Skeletal muscle tissue (tissue), 4 donors: ENCODE data around the gene PIGU. TPM values are rescaled to one million over a fixed set of nuclear protein-coding genes. Genes with fewer than 3 reads are reported as not detected.

Experiments
- H3K27ac ChIP-seq: one replicate; pipeline ENCODE4 v1.7.0; 2013; ENCODE audit warnings: mild to moderate bottlenecking, low read depth, low read length, inconsistent platforms
- H3K27me3 ChIP-seq, 3 donors: one replicate each; pipeline ENCODE4 v1.7.0; 2013; ENCODE audit warnings: low read length in 3 of 3; ENCODE audit not compliant: control insufficient read depth in 3 of 3, insufficient read depth in 3 of 3
- H3K36me3 ChIP-seq, 3 donors: one replicate each; pipeline ENCODE4 v1.7.0; 2013; ENCODE audit warnings: low read length in 3 of 3; ENCODE audit not compliant: control insufficient read depth in 3 of 3, insufficient read depth in 3 of 3
- H3K4me1 ChIP-seq, 3 donors: one replicate each; pipeline ENCODE4 v1.7.0; 2013; ENCODE audit warnings: low read length in 3 of 3, mild to moderate bottlenecking in 3 of 3; ENCODE audit not compliant: control insufficient read depth in 3 of 3, insufficient read depth in 3 of 3
- H3K4me3 ChIP-seq, 3 donors: one replicate each; pipeline ENCODE4 v1.7.0; 2013; ENCODE audit warnings: low read length in 3 of 3
- H3K9ac ChIP-seq, 3 donors: one replicate each; pipeline ENCODE4 v1.7.0; 2013; ENCODE audit warnings: low read length in 3 of 3, mild to moderate bottlenecking in 3 of 3, moderate library complexity in 2 of 3, low read depth in 1 of 3
- H3K9me3 ChIP-seq, 3 donors: one replicate each; pipeline ENCODE4 v1.7.0; 2013; ENCODE audit warnings: low read length in 3 of 3; ENCODE audit not compliant: control insufficient read depth in 3 of 3
- total RNA-seq: library from RNA; depleted of rRNA; stranded (reverse); fragments of >200 nt; gene quantifications from one replicate; pipeline ENCODE4 v1.2.3, GENCODE V29; 2014
- donor health status: Osteomylitis.

PIGU gene
- total RNA-seq, 1 donor from 2014 or later, result 11.0 TPM

GRCh38 chr20:34607066-34607465 lies 69.8 kb downstream of the PIGU start:
- Histone ChIP-seq H3K27ac (no peak overlapping the region), H3K9ac (no peak overlapping the region), H3K36me3 (peaks cover 0 to 4% (median 0%) of the 10 kb centered on the region in 3 donors), H3K27me3 (no peaks in the 10 kb centered on the region), H3K9me3 (no peaks in the 10 kb centered on the region), H3K4me3 (no peak overlapping the region), H3K4me1 (peaks cover 0 to 6% (median 0%) of the 10 kb centered on the region in 3 donors)

GRCh38 chr20:34604980-34605788 lies 71.7 kb downstream of the PIGU start:
- H3K27ac ChIP-seq, result peak overlapping the region; percentile 51
- H3K36me3 ChIP-seq, result peaks cover 0 to 4% (median 0%) of the 10 kb centered on the region in 3 donors
- H3K9me3 ChIP-seq, result no peaks in the 10 kb centered on the region
- H3K9ac ChIP-seq, result no peak overlapping the region
- peaks cover 0 to 6% (median 0%) of the 10 kb centered on the region in 3 donors for H3K4me1 ChIP-seq
- H3K4me3 ChIP-seq, result peak overlapping the region in 1 of 3 donors; percentile 19
- H3K27me3 ChIP-seq, result no peaks in the 10 kb centered on the region

GRCh38 chr20:34600892-34601653 lies 75.8 kb downstream of the PIGU start:
- no peaks in the 10 kb centered on the region for H3K9me3 ChIP-seq
- H3K27me3 ChIP-seq, result no peaks in the 10 kb centered on the region
- H3K9ac ChIP-seq, result no peak overlapping the region
- peaks cover 0 to 6% (median 0%) of the 10 kb centered on the region in 3 donors for H3K4me1 ChIP-seq
- no peak overlapping the region for H3K4me3 ChIP-seq
- H3K27ac ChIP-seq, result no peak overlapping the region
- H3K36me3 ChIP-seq, result no peaks in the 10 kb centered on the region

GRCh38 chr20:34595377-34596184 lies 81.3 kb downstream of the PIGU start:
- Histone ChIP-seq H3K9ac (no peak overlapping the region), H3K27me3 (no peaks in the 10 kb centered on the region), H3K4me3 (no peak overlapping the region), H3K9me3 (no peaks in the 10 kb centered on the region), H3K36me3 (no peaks in the 10 kb centered on the region), H3K4me1 (no peaks in the 10 kb centered on the region), H3K27ac (no peak overlapping the region)

- no peak overlapping the region for H3K27ac ChIP-seq
- H3K9ac ChIP-seq, result no peak overlapping the region
- peaks cover 10 to 22% (median 15%) of the 10 kb centered on the region in 3 donors for H3K4me1 ChIP-seq
- H3K4me3 ChIP-seq, result no peak overlapping the region
- no peaks in the 10 kb centered on the region for H3K27me3 ChIP-seq
- H3K36me3 ChIP-seq, result peaks cover 8 to 25% (median 9%) of the 10 kb centered on the region in 3 donors
- no peaks in the 10 kb centered on the region for H3K9me3 ChIP-seq
Observed at GRCh38 chr20:34586488-34587163, 90.3 kb downstream of the PIGU start.

- peaks cover 13 to 38% (median 15%) of the 10 kb centered on the region in 3 donors for H3K36me3 ChIP-seq
- H3K9me3 ChIP-seq, result no peaks in the 10 kb centered on the region
Observed at GRCh38 chr20:34585019-34585418, 91.9 kb downstream of the PIGU start.

GRCh38 chr20:34583544-34583943 lies 93.3 kb downstream of the PIGU start:
- Histone ChIP-seq H3K4me3 (no peak overlapping the region), H3K27ac (no peak overlapping the region), H3K27me3 (no peaks in the 10 kb centered on the region), H3K36me3 (peaks cover 14 to 38% (median 15%) of the 10 kb centered on the region in 3 donors), H3K9me3 (no peaks in the 10 kb centered on the region), H3K9ac (peak overlapping the region in 2 of 3 donors; percentile 17 to 27), H3K4me1 (peaks cover 23 to 36% (median 34%) of the 10 kb centered on the region in 3 donors)

More at GRCh38 chr20:34585019-34585418, 91.9 kb downstream of the PIGU start:
- Histone ChIP-seq H3K4me3 (no peak overlapping the region), H3K27ac (no peak overlapping the region), H3K4me1 (peaks cover 13 to 26% (median 22%) of the 10 kb centered on the region in 3 donors), H3K9ac (no peak overlapping the region), H3K27me3 (no peaks in the 10 kb centered on the region)

- H3K4me3 ChIP-seq, result no peak overlapping the region
- no peak overlapping the region for H3K27ac ChIP-seq
- H3K27me3 ChIP-seq, result no peaks in the 10 kb centered on the region
- H3K9ac ChIP-seq, result peak overlapping the region in 1 of 3 donors; percentile 17
- H3K4me1 ChIP-seq, result peaks cover 29 to 43% (median 41%) of the 10 kb centered on the region in 3 donors
- H3K36me3 ChIP-seq, result peaks cover 14 to 38% (median 15%) of the 10 kb centered on the region in 3 donors
- no peaks in the 10 kb centered on the region for H3K9me3 ChIP-seq
Observed at GRCh38 chr20:34582911-34583310, 94.0 kb downstream of the PIGU start.

- Histone ChIP-seq H3K27ac (no peak overlapping the region), H3K36me3 (peaks cover 14 to 38% (median 15%) of the 10 kb centered on the region in 3 donors), H3K27me3 (no peaks in the 10 kb centered on the region), H3K9me3 (no peaks in the 10 kb centered on the region), H3K9ac (no peak overlapping the region), H3K4me1 (peaks cover 31 to 47% (median 42%) of the 10 kb centered on the region in 3 donors), H3K4me3 (no peak overlapping the region)
Observed at GRCh38 chr20:34582221-34582620, 94.7 kb downstream of the PIGU start.
